ENCODE results near the gene FANK1.

FANK1 gene

DNA sequence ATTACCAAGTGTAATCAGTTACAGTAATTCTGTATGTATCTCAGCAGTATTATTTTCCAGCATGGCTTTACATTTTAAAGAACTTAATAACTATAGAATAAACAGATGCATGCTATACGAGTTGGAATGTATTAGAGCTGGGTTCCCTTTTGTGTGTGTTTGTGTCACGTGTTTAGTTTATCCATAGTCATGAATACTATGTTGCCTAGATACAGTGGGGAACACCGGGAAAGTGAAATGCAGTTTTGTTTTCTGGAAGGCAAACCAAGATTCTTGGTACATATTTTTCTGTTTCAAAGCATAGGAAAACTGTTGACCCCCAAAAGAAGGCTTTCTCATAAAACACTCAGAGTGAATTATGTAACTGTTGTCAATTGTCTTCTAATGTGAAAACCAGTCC is 119.0 kb downstream of the FANK1 start:
- no peaks in the 10 kb centered on the region for H3K27me3 ChIP-seq (ENCODE audit: control insufficient read depth in 1 of 2, insufficient read depth in 2 of 2, low read length in 2 of 2)
- no peaks in the 10 kb centered on the region for H3K36me3 ChIP-seq (ENCODE audit: insufficient read depth, low read length)
- H3K9me3 ChIP-seq (ENCODE audit: low read length): no peaks in the 10 kb centered on the region
- H3K9ac ChIP-seq (ENCODE audit: low read length): no peak overlapping the region
- H3K27ac ChIP-seq (ENCODE audit: low read depth, low read length): no peak overlapping the region
- no peak overlapping the region for H3K4me3 ChIP-seq (ENCODE audit: low read depth in 1 of 2, low read length in 2 of 2)
- no peaks in the 10 kb centered on the region for H3K4me1 ChIP-seq (ENCODE audit: insufficient read depth, low read length)

DNA sequence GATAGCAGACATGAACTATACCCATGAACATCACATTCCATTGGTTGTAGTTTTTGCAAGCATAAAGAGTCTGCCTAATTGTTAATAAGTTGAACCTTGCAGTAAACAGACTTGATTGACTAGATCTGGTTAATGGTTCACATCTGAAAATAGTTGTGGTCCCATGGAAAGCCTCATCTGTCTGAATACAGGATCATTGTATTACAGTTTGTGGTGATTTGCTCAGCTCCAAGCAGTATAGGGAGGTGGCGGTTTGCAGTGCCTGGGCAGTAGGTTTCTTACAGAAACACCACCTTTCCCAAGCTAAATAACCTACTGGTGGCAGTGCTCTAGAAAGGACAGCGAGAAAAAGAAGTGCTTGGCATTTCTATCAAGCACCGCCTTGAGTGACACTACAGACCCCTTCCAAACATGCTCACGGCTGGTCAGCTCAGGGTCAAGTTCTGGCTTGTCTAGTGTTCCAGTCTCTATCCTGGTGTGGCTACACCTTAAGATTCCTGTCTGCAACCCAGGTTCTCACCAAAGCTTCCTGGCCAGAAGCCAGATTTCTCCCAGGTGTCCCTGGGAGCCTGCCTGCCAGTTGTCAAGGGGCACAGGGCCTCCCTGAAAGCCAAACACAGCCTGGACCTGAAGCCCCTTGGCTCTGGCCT is 119.9 kb downstream of the FANK1 start:
- Histone ChIP-seq H3K27ac (ENCODE audit: low read depth, low read length) (no peak overlapping the region), H3K4me1 (ENCODE audit: insufficient read depth, low read length) (no peaks in the 10 kb centered on the region), H3K27me3 (ENCODE audit: control insufficient read depth in 1 of 2, insufficient read depth in 2 of 2, low read length in 2 of 2) (no peaks in the 10 kb centered on the region), H3K9me3 (ENCODE audit: low read length) (no peaks in the 10 kb centered on the region), H3K9ac (ENCODE audit: low read length) (no peak overlapping the region), H3K4me3 (ENCODE audit: low read depth in 1 of 2, low read length in 2 of 2) (no peak overlapping the region), H3K36me3 (ENCODE audit: insufficient read depth, low read length) (no peaks in the 10 kb centered on the region)

DNA sequence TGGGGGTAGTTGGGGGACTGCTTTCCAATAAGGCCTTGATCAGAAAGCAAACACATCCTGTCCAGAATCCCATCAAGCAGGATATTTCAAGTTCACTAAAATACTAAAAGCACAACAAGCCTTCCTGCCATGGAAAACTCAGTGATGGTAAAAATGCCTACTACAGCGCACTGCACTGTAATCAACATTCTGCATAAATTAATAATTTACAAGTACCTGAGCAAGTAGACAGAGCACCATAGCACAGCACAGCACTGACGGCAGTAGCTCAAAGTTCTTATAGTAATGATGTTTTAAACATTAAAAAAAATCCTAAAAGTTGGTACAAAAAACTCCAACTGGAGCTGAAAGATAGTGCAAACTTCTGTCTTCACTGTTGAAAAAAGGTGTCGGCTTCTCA is 120.5 kb downstream of the FANK1 start:
- Histone ChIP-seq H3K27me3 (ENCODE audit: control insufficient read depth in 1 of 2, insufficient read depth in 2 of 2, low read length in 2 of 2) (no peaks in the 10 kb centered on the region), H3K9ac (ENCODE audit: low read length) (no peak overlapping the region), H3K27ac (ENCODE audit: low read depth, low read length) (no peak overlapping the region), H3K9me3 (ENCODE audit: low read length) (no peaks in the 10 kb centered on the region), H3K36me3 (ENCODE audit: insufficient read depth, low read length) (no peaks in the 10 kb centered on the region), H3K4me1 (ENCODE audit: insufficient read depth, low read length) (no peaks in the 10 kb centered on the region), H3K4me3 (ENCODE audit: low read depth in 1 of 2, low read length in 2 of 2) (no peak overlapping the region)

DNA sequence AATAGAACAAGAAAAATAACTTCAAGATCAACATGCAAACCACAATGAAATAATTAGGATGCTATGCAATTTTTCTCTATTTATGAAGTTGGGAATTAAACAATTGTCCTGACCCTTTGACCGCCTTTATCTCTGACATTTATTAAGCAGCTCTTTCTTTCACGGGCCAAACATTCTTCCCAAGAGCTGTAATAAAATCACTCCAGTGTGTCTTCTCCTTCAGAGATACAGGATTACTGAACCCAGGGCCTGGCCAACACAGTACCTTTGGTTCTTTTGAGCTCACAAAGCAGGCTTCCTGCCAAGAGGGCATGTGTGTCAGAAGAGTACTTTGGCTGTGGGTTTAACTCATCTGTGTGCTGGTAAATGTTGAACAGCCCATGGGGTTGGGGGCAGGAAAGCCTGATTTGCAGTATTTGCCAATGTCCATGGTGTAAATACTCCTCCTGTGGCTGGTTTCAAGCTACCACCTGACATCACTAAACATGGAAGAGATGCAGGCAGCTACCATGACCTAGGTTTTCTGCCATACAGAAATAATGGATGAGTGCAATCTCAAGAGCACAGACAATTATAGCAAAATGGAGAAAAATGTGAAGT is 121.7 kb downstream of the FANK1 start:
- Histone ChIP-seq H3K36me3 (ENCODE audit: insufficient read depth, low read length) (no peaks in the 10 kb centered on the region), H3K9me3 (ENCODE audit: low read length) (no peaks in the 10 kb centered on the region), H3K4me1 (ENCODE audit: insufficient read depth, low read length) (no peaks in the 10 kb centered on the region), H3K27ac (ENCODE audit: low read depth, low read length) (no peak overlapping the region), H3K9ac (ENCODE audit: low read length) (no peak overlapping the region), H3K4me3 (ENCODE audit: low read depth in 1 of 2, low read length in 2 of 2) (no peak overlapping the region), H3K27me3 (ENCODE audit: control insufficient read depth in 1 of 2, insufficient read depth in 2 of 2, low read length in 2 of 2) (no peaks in the 10 kb centered on the region)

DNA sequence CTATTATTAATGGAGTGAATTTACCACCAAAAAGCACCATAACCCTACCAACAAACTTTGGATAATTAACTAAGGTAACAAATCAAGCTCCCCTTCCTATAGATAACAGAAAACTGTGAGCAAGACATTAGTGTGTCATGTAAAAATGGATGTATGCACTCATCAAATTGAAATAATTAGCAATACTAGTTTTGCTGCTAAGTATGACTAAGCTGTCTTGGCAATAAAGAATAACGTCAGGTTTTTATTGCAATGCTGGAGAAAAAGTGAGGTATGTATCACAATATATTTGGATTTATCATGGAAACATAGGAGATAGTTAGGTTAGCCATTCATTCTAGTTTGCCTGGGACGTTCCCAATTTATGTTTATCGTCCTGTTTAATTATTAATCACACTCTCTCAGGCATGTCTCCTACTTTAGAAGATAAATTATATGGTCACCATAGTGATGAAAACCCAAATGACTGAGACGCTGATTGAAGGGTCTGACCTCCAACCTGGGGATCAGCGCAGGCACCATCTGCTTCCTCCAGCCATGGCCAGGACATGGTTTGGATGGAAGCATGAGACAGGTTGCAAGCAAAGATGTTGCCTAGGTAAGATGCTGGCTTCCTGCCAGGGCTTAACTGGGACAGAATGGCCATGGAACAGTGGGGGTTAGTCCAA is 125.6 kb downstream of the FANK1 start:
- Histone ChIP-seq H3K9me3 (ENCODE audit: low read length) (no peaks in the 10 kb centered on the region), H3K4me1 (ENCODE audit: insufficient read depth, low read length) (no peaks in the 10 kb centered on the region), H3K4me3 (ENCODE audit: low read depth in 1 of 2, low read length in 2 of 2) (no peak overlapping the region), H3K27me3 (ENCODE audit: control insufficient read depth in 1 of 2, insufficient read depth in 2 of 2, low read length in 2 of 2) (no peaks in the 10 kb centered on the region), H3K9ac (ENCODE audit: low read length) (no peak overlapping the region), H3K27ac (ENCODE audit: low read depth, low read length) (no peak overlapping the region), H3K36me3 (ENCODE audit: insufficient read depth, low read length) (no peaks in the 10 kb centered on the region)

DNA sequence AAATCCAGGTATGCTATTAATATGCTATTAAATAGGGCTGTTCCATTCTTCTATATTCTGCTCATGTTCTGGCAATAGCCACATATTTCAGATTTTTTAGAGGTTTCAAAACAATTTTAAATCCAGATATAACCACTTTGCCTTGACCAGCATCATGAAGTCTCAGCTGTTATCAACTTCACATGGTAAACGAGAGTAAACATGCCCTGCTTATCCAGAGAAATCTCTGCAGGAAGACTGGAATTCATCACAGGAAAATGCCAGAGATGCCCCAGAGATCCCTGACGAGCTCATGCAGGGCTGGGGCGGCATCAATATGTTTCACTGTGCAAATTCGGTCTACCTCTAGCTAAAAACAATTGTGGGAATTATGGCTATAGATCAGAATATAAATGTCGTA is 126.5 kb downstream of the FANK1 start:
- Histone ChIP-seq H3K4me1 (ENCODE audit: insufficient read depth, low read length) (no peaks in the 10 kb centered on the region), H3K36me3 (ENCODE audit: insufficient read depth, low read length) (no peaks in the 10 kb centered on the region), H3K9ac (ENCODE audit: low read length) (no peak overlapping the region), H3K27me3 (ENCODE audit: control insufficient read depth in 1 of 2, insufficient read depth in 2 of 2, low read length in 2 of 2) (no peaks in the 10 kb centered on the region), H3K4me3 (ENCODE audit: low read depth in 1 of 2, low read length in 2 of 2) (no peak overlapping the region), H3K27ac (ENCODE audit: low read depth, low read length) (no peak overlapping the region), H3K9me3 (ENCODE audit: low read length) (no peaks in the 10 kb centered on the region)

DNA sequence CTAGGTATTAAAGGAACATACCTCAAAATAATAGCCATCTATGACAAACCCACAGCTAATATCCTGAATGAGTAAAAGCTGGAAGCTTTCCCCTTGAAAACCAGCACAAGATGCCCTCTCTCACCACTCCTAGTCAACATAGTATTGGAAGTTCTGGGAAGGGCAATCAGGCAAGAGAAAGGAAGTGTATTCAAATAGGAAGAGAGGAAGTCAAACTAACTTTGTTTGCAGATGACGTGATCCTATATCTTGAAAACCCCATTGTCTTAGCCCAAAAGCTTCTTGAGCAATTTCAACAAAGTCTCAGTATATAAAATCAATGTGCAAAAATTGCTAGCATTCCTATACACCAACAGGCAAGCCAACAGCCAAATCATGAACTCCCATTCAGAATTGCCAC is 131.3 kb downstream of the FANK1 start:
- H3K36me3 ChIP-seq (ENCODE audit: insufficient read depth, low read length): no peaks in the 10 kb centered on the region
- peaks cover 4% of the 10 kb centered on the region for H3K9me3 ChIP-seq (ENCODE audit: low read length)

DNA sequence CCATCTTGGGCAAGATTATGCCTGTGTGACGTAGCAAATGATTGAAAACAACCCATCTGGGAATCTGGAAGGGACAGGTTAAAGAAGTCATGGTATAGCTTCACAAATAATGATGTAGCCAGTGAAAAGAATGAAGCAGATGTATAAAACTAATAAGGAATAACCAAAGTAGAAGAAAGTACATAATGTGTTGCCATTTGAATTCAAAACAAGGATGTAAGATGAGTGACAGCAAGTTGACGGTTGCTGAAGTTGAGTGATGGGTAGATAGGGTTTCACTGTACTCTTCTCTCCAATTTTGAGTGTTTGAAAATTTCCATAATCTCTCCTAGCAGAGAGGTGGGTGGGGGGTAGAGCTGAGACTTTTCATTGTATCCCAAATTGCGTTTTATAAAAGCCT is 133.6 kb downstream of the FANK1 start:
- H3K4me3 ChIP-seq (ENCODE audit: low read depth in 1 of 2, low read length in 2 of 2): no peak overlapping the region
- H3K27ac ChIP-seq (ENCODE audit: low read depth, low read length): no peak overlapping the region
- no peaks in the 10 kb centered on the region for H3K27me3 ChIP-seq (ENCODE audit: control insufficient read depth in 1 of 2, insufficient read depth in 2 of 2, low read length in 2 of 2)
- H3K9ac ChIP-seq (ENCODE audit: low read length): no peak overlapping the region
- H3K9me3 ChIP-seq (ENCODE audit: low read length): peaks cover 4% of the 10 kb centered on the region
- no peaks in the 10 kb centered on the region for H3K36me3 ChIP-seq (ENCODE audit: insufficient read depth, low read length)
- H3K4me1 ChIP-seq (ENCODE audit: insufficient read depth, low read length): no peaks in the 10 kb centered on the region

More for the DNA sequence above, 131.3 kb downstream of the FANK1 start:
- H3K4me3 ChIP-seq (ENCODE audit: low read depth in 1 of 2, low read length in 2 of 2): no peak overlapping the region
- H3K9ac ChIP-seq (ENCODE audit: low read length): no peak overlapping the region
- no peaks in the 10 kb centered on the region for H3K4me1 ChIP-seq (ENCODE audit: insufficient read depth, low read length)
- H3K27ac ChIP-seq (ENCODE audit: low read depth, low read length): no peak overlapping the region
- no peaks in the 10 kb centered on the region for H3K27me3 ChIP-seq (ENCODE audit: control insufficient read depth in 1 of 2, insufficient read depth in 2 of 2, low read length in 2 of 2)

DNA sequence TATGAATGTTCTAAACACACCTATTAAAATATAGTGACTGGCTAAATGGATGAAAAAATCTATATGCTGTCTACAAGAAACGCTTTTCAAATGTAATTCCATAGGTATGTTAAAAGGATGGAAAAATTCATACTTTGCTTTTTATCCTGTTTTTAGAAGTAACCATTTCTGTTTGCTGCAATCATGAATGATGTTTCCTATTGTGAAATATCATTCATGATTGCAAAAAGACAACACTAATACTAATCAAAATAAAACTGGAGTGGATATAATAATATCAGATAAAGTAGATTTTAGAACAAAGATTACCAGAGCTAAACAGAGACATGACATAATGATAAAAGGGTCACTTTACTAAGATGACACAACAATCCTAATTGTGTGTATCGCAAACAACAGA is 138.2 kb downstream of the FANK1 start:
- Histone ChIP-seq H3K9ac (ENCODE audit: low read length) (no peak overlapping the region), H3K4me1 (ENCODE audit: insufficient read depth, low read length) (no peaks in the 10 kb centered on the region), H3K36me3 (ENCODE audit: insufficient read depth, low read length) (no peaks in the 10 kb centered on the region), H3K9me3 (ENCODE audit: low read length) (no peaks in the 10 kb centered on the region), H3K27me3 (ENCODE audit: control insufficient read depth in 1 of 2, insufficient read depth in 2 of 2, low read length in 2 of 2) (no peaks in the 10 kb centered on the region), H3K27ac (ENCODE audit: low read depth, low read length) (no peak overlapping the region), H3K4me3 (ENCODE audit: low read depth in 1 of 2, low read length in 2 of 2) (no peak overlapping the region)

DNA sequence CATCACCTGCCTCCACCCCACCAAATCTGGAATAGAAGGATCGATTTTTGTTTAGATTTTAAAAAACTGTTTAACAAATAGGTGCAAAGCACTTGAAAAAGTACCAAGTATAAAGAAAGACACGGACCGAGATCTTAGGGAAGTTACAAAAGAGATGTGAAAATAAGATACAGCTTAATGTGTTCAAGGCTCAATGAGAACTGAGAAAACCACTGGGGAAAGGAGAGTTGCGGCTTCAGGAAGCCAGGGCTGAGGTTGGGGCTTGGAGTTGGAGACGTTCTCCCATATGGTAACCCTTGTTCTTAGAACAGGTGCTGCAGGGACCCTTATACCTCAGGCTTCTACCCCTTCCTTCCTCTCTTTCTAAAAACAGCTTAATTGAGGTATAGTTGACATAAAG is 140.2 kb downstream of the FANK1 start:
- Histone ChIP-seq H3K27me3 (ENCODE audit: control insufficient read depth in 1 of 2, insufficient read depth in 2 of 2, low read length in 2 of 2) (no peaks in the 10 kb centered on the region), H3K27ac (ENCODE audit: low read depth, low read length) (no peak overlapping the region)

DNA sequence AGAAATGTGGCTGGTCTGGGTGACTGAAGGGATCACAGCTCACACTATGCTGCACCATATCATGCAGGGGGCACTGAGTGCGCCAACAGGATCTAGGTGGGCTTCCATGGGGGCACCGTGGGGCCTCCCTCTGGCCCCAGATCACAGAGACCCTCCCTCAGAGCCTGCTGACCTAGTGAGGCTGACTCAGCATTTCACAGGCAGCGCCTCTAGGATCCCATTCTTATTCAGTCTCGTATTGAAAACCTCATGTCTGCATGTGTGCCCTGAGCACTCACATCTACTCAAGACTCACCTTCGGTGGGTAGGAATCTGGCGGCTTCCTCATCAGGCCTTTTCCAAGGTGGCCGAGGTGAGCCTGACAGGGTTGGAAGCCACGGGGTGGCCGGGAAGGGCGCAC is 141.6 kb downstream of the FANK1 start:
- H3K27me3 ChIP-seq (ENCODE audit: control insufficient read depth in 1 of 2, insufficient read depth in 2 of 2, low read length in 2 of 2): no peaks in the 10 kb centered on the region

More for the DNA sequence above, 140.2 kb downstream of the FANK1 start:
- Histone ChIP-seq H3K4me3 (ENCODE audit: low read depth in 1 of 2, low read length in 2 of 2) (no peak overlapping the region), H3K9ac (ENCODE audit: low read length) (no peak overlapping the region), H3K9me3 (ENCODE audit: low read length) (no peaks in the 10 kb centered on the region), H3K36me3 (ENCODE audit: insufficient read depth, low read length) (no peaks in the 10 kb centered on the region), H3K4me1 (ENCODE audit: insufficient read depth, low read length) (no peaks in the 10 kb centered on the region)

DNA sequence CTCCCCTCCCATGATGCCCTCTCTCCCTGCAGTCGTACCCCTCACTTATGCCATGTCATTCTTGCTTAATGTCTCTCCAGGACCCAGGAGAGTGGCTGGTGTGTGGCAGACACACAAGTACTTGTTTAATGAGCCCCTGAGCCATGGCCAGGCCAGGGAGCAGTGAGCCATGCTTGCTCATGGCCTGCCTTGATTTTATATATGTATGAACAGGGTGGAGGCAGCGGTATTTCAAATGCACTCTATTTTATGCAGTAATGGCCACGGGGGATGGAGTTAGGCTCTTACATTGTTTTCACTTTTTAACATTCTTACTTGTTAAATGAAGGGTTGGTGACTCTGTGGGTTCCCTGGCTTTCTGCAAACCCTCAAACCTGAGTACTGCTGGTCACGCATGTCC is 144.8 kb downstream of the FANK1 start:
- H3K27ac ChIP-seq (ENCODE audit: low read depth, low read length): no peak overlapping the region
- no peaks in the 10 kb centered on the region for H3K9me3 ChIP-seq (ENCODE audit: low read length)
- H3K9ac ChIP-seq (ENCODE audit: low read length): no peak overlapping the region
- peaks cover 9% of the 10 kb centered on the region for H3K4me1 ChIP-seq (ENCODE audit: insufficient read depth, low read length)
- H3K27me3 ChIP-seq (ENCODE audit: control insufficient read depth in 1 of 2, insufficient read depth in 2 of 2, low read length in 2 of 2): no peaks in the 10 kb centered on the region
- no peaks in the 10 kb centered on the region for H3K36me3 ChIP-seq (ENCODE audit: insufficient read depth, low read length)
- H3K4me3 ChIP-seq (ENCODE audit: low read depth in 1 of 2, low read length in 2 of 2): no peak overlapping the region

More for the DNA sequence above, 141.6 kb downstream of the FANK1 start:
- H3K9ac ChIP-seq (ENCODE audit: low read length): no peak overlapping the region
- H3K4me1 ChIP-seq (ENCODE audit: insufficient read depth, low read length): peaks cover 9% of the 10 kb centered on the region
- no peak overlapping the region for H3K27ac ChIP-seq (ENCODE audit: low read depth, low read length)
- no peak overlapping the region for H3K4me3 ChIP-seq (ENCODE audit: low read depth in 1 of 2, low read length in 2 of 2)
- H3K9me3 ChIP-seq (ENCODE audit: low read length): no peaks in the 10 kb centered on the region
- no peaks in the 10 kb centered on the region for H3K36me3 ChIP-seq (ENCODE audit: insufficient read depth, low read length)
